DMS153 treated with DMSO at 0.1 percent for 48 hours (cell line): ENCODE results near the gene GALNT10.

Source experiments
- DNase-seq: peaks from one replicate; lab custom pipeline; 2025; ENCODE audit not compliant: unreplicated experiment; lab: John Stamatoyannopoulos, UW

Gene GALNT10

GRCh38 chr5:154317916-154318315 lies 127.4 kb downstream of the GALNT10 start:
- DNase-seq = no peak

- no peak for DNase-seq
Observed at GRCh38 chr5:154318691-154319090, 128.2 kb downstream of the GALNT10 start.

- no peak for DNase-seq
Observed at GRCh38 chr5:154319736-154320135, 129.2 kb downstream of the GALNT10 start.

GRCh38 chr5:154320224-154321089 lies 129.9 kb downstream of the GALNT10 start:
- no peak for DNase-seq

GRCh38 chr5:154321546-154321945 lies 131.0 kb downstream of the GALNT10 start:
- no peak for DNase-seq

GRCh38 chr5:154324033-154324432 lies 133.5 kb downstream of the GALNT10 start:
- no peak for DNase-seq

- no peak for DNase-seq
Observed at GRCh38 chr5:154325566-154325965, 135.0 kb downstream of the GALNT10 start.

GRCh38 chr5:154329062-154329461 lies 138.5 kb downstream of the GALNT10 start:
- DNase-seq = no peak

- no peak for DNase-seq
Observed at GRCh38 chr5:154329519-154330040, 139.0 kb downstream of the GALNT10 start.

- DNase-seq = no peak
Observed at GRCh38 chr5:154330097-154330667, 139.6 kb downstream of the GALNT10 start.

- DNase-seq = no peak
Observed at GRCh38 chr5:154331232-154331631, 140.7 kb downstream of the GALNT10 start.

- no peak for DNase-seq
Observed at GRCh38 chr5:154331924-154332323, 141.4 kb downstream of the GALNT10 start.

GRCh38 chr5:154332451-154332850 lies 141.9 kb downstream of the GALNT10 start:
- DNase-seq = no peak

GRCh38 chr5:154333016-154333415 lies 142.5 kb downstream of the GALNT10 start:
- no peak for DNase-seq

GRCh38 chr5:154334406-154335064 lies 144.0 kb downstream of the GALNT10 start:
- DNase-seq = no peak

GRCh38 chr5:154335065-154335448 lies 144.5 kb downstream of the GALNT10 start:
- no peak for DNase-seq

- DNase-seq = no peak
Observed at GRCh38 chr5:154341620-154342019, 151.1 kb downstream of the GALNT10 start.

GRCh38 chr5:154342211-154342610 lies 151.7 kb downstream of the GALNT10 start:
- no peak for DNase-seq

- DNase-seq = no peak
Observed at GRCh38 chr5:154342963-154343362, 152.4 kb downstream of the GALNT10 start.

GRCh38 chr5:154344461-154344860 lies 153.9 kb downstream of the GALNT10 start:
- DNase-seq = no peak

GRCh38 chr5:154345255-154345952 lies 154.9 kb downstream of the GALNT10 start:
- DNase-seq = no peak
